Mesenchymal stem cell (in vitro differentiated cells and primary cell): ENCODE measurements around the gene PCLAF.
A peak's percentile ranks its signal among the peaks of the same experiment; 100 is the strongest.
"Not testable (repeated sequence)": the region's sequence is repeated elsewhere in the genome, so short reads cannot be mapped to it uniquely, and the experiment has no call there.

ENCODE experiments used
- DNase-seq: peaks from one replicate; pipeline ENCODE4 v3.0.0-alpha.2; 2013
- H2AFZ ChIP-seq: one replicate; pipeline ENCODE4 v1.6.1; 2013; ENCODE audit warnings: low read depth, mild to moderate bottlenecking, control low read depth, inconsistent platforms, low read length, moderate library complexity
- H2AK5ac ChIP-seq: 2 replicates; pipeline ENCODE4 v1.6.1; 2013; ENCODE audit warnings: low read length, moderate library complexity, mild to moderate bottlenecking, inconsistent platforms; ENCODE audit not compliant: severe bottlenecking
- H2BK120ac ChIP-seq: one replicate; pipeline ENCODE4 v1.6.1; 2013; ENCODE audit warnings: low read depth, mild to moderate bottlenecking, inconsistent platforms, low read length, moderate library complexity
- H2BK12ac ChIP-seq, 2 experiments: one replicate each; pipeline ENCODE4 v1.6.1; 2013; ENCODE audit warnings: inconsistent platforms in 2 of 2, low read length in 2 of 2, mild to moderate bottlenecking in 2 of 2, moderate library complexity in 2 of 2, control low read depth in 1 of 2
- H2BK15ac ChIP-seq: one replicate; pipeline ENCODE4 v1.6.1; 2013; ENCODE audit warnings: mild to moderate bottlenecking, low read depth, inconsistent platforms; ENCODE audit not compliant: poor library complexity, severe bottlenecking
- H2BK5ac ChIP-seq: 2 replicates; pipeline ENCODE4 v1.6.1; 2013; ENCODE audit warnings: low read depth, mild to moderate bottlenecking, low read length, control low read depth, inconsistent platforms; ENCODE audit not compliant: poor library complexity, severe bottlenecking
- H3K14ac ChIP-seq, 2 experiments: one replicate each; pipeline ENCODE4 v1.6.1; 2013; ENCODE audit warnings: inconsistent platforms in 2 of 2, low read length in 2 of 2, control low read depth in 1 of 2, mild to moderate bottlenecking in 1 of 2, moderate library complexity in 1 of 2
- H3K18ac ChIP-seq, 2 experiments: one replicate each; pipeline ENCODE4 v1.6.1; 2013; ENCODE audit warnings: inconsistent platforms in 2 of 2, low read length in 2 of 2, control low read depth in 1 of 2, low read depth in 1 of 2, mild to moderate bottlenecking in 1 of 2
- H3K23ac ChIP-seq, 2 experiments: one replicate each; pipeline ENCODE4 v1.6.1; 2013; ENCODE audit warnings: inconsistent platforms in 2 of 2, low read length in 2 of 2, mild to moderate bottlenecking in 2 of 2, moderate library complexity in 2 of 2, control low read depth in 1 of 2
- H3K27ac ChIP-seq: 2 replicates; pipeline ENCODE4 v1.5.1; 2013; ENCODE audit warnings: mild to moderate bottlenecking, moderate library complexity, low read length, control low read depth, inconsistent platforms; ENCODE audit not compliant: poor library complexity, severe bottlenecking
- H3K27me3 ChIP-seq, 2 experiments: 2 replicates each; pipeline versions ENCODE4 v1.6.1 to v1.7.0; 2013; ENCODE audit warnings: low read length in 2 of 2, mild to moderate bottlenecking in 2 of 2, moderate library complexity in 2 of 2, control low read depth in 1 of 2, inconsistent platforms in 1 of 2; ENCODE audit not compliant: control insufficient read depth in 1 of 2, insufficient read depth in 1 of 2
- H3K36me3 ChIP-seq, 2 experiments: 2 replicates each; pipeline versions ENCODE4 v1.6.1 to v1.7.0; 2013; ENCODE audit warnings: low read length in 2 of 2, control low read depth in 1 of 2, inconsistent platforms in 1 of 2, low read depth in 1 of 2, mild to moderate bottlenecking in 1 of 2; ENCODE audit not compliant: insufficient read depth in 2 of 2, control insufficient read depth in 1 of 2
- H3K4ac ChIP-seq, 2 experiments: one replicate each; pipeline ENCODE4 v1.6.1; 2013; ENCODE audit warnings: inconsistent platforms in 2 of 2, low read length in 2 of 2, mild to moderate bottlenecking in 2 of 2, moderate library complexity in 2 of 2, control low read depth in 1 of 2, low read depth in 1 of 2
- H3K4me1 ChIP-seq: 2 replicates; pipeline ENCODE4 v1.6.1; 2013; ENCODE audit warnings: low read depth, low read length, control low read depth; ENCODE audit not compliant: control insufficient read depth, insufficient read depth
- H3K4me2 ChIP-seq: 2 replicates; pipeline ENCODE4 v1.6.1; 2013; ENCODE audit warnings: low read length, mild to moderate bottlenecking, inconsistent platforms; ENCODE audit not compliant: poor library complexity, severe bottlenecking
- H3K4me3 ChIP-seq, 2 experiments: 2 replicates each; pipeline versions ENCODE4 v1.5.1 to v1.7.0; 2013; ENCODE audit warnings: low read length in 2 of 2, mild to moderate bottlenecking in 2 of 2, control low read depth in 1 of 2, low read depth in 1 of 2; ENCODE audit not compliant: insufficient read depth in 1 of 2
- H3K79me1 ChIP-seq: replicated peaks from 2 replicates; pipeline ENCODE4 v1.6.1; 2013; ENCODE audit warnings: mild to moderate bottlenecking, control low read depth, low read length, inconsistent platforms; ENCODE audit not compliant: poor library complexity, severe bottlenecking
- H3K9ac ChIP-seq: 2 replicates; pipeline ENCODE4 v1.7.0; 2013; ENCODE audit warnings: mild to moderate bottlenecking, low read length, moderate library complexity
- H3K9me3 ChIP-seq: 2 replicates; pipeline ENCODE4 v1.7.0; 2013; ENCODE audit warnings: mild to moderate bottlenecking, low read length; ENCODE audit not compliant: control insufficient read depth
- H4K8ac ChIP-seq: one replicate; pipeline ENCODE4 v1.6.1; 2013; ENCODE audit warnings: inconsistent platforms, mild to moderate bottlenecking, low read length, moderate library complexity
- H4K91ac ChIP-seq: one replicate; pipeline ENCODE4 v1.6.1; 2013; ENCODE audit warnings: mild to moderate bottlenecking, low read length, inconsistent platforms
- WGBS: methylation state at CpG from one replicate; pipeline ENCODE4 v1.1.7; 2013; ENCODE audit warnings: mixed read lengths; 5-methylcytosine and 5-hydroxymethylcytosine counted together

PCLAF gene

DNA sequence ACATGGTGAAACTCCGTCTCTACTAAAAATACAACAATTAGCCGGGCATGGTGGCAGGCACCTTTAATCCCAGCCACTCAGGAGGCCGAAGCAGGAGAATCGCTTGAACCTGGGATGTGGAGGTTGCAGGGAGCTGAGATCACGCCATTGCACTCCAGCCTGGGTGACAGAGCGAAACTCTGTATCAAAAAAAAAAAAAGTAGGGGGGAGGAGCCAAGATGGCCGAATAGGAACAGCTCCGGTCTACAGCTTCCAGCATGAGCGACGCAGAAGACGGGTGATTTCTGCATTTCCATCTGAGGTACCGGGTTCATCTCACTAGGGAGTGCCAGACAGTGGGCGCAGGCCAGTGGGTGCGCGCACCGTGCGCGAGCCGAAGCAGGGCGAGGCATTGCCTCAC is 54.8 kb downstream of the PCLAF start:
- not testable (repeated sequence) for H3K9me3 ChIP-seq, H2AK5ac ChIP-seq, H4K8ac ChIP-seq, H2BK12ac ChIP-seq, H2BK120ac ChIP-seq, H3K27me3 ChIP-seq, H3K27ac ChIP-seq, H3K9ac ChIP-seq, H2BK15ac ChIP-seq, H3K4me2 ChIP-seq, H4K91ac ChIP-seq, H3K4ac ChIP-seq, DNase-seq, H3K36me3 ChIP-seq, H3K4me1 ChIP-seq, H3K18ac ChIP-seq, H2BK5ac ChIP-seq, H2AFZ ChIP-seq, H3K4me3 ChIP-seq, H3K14ac ChIP-seq, H3K23ac ChIP-seq
- WGBS, result 100% methylated on average over 6 of the region's 20 CpGs
- peaks cover 17% of the 10 kb centered on the region for H3K79me1 ChIP-seq

DNA sequence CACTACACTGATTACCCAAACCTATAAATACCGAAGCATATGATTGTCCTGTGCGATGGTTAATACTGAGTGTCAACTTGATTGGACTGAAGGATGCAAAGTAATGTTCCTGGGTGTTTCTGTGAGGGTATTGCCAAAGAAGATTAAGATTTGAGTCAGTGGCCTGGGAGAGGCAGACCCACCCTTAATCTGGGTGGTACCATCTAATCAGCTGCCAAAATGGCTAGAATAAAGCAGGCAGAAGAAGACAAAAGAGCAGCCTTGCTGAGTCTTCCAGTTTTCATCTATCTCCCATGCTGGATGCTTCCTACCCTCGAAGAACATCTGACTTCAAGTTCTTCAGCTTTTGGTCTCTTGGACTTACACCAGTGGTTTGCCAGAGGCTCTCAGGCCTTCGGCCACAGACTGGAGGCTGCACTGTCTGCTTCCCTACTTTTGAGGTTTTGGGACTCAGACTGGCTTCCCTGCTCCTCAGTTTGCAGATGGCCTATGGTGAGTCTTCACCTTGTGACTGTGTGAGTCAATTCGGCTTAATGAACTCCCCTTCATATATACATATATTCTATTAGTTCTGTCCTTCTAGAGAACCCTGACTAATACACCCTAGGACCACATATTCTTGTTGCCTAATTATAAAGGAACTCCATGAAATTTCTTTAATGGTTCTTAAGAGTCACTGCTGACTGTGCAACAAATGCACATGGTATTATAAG is 56.9 kb downstream of the PCLAF start:
- DNase-seq, result peak; percentile 18
- WGBS, result 97% methylated on average over 5 of the region's 5 CpGs

GRCh38 chr15:64315216-64315615 is 66.0 kb downstream of the PCLAF start:
- DNase-seq, result no peak
- 94% methylated on average over 4 of the region's 4 CpGs for WGBS
- no peak overlapping the region for H3K23ac ChIP-seq
- H4K8ac ChIP-seq, result no peak overlapping the region
- no peak overlapping the region for H3K4me2 ChIP-seq
- H3K9me3 ChIP-seq, result no peaks in the 10 kb centered on the region
- H4K91ac ChIP-seq, result no peak overlapping the region
- H2AK5ac ChIP-seq, result no peak overlapping the region
- no peak overlapping the region for H2BK15ac ChIP-seq
- H2BK5ac ChIP-seq, result no peak overlapping the region
- H3K18ac ChIP-seq, result no peak overlapping the region
- peaks cover 2% of the 10 kb centered on the region for H3K4me1 ChIP-seq
- no peak overlapping the region for H3K4me3 ChIP-seq
- peaks cover 10% of the 10 kb centered on the region for H3K79me1 ChIP-seq
- H3K14ac ChIP-seq, result no peak overlapping the region
- no peak overlapping the region for H2BK12ac ChIP-seq
- H2AFZ ChIP-seq, result no peak overlapping the region
- H3K4ac ChIP-seq, result no peak overlapping the region
- no peak overlapping the region for H3K27ac ChIP-seq
- H3K27me3 ChIP-seq, result no peaks in the 10 kb centered on the region
- no peak overlapping the region for H2BK120ac ChIP-seq
- H3K36me3 ChIP-seq, result no peaks in the 10 kb centered on the region
- H3K9ac ChIP-seq, result no peak overlapping the region

More for the DNA sequence above, 56.9 kb downstream of the PCLAF start:
- H3K4ac ChIP-seq, result no peak overlapping the region
- H2BK5ac ChIP-seq, result no peak overlapping the region
- no peaks in the 10 kb centered on the region for H3K9me3 ChIP-seq
- H3K4me1 ChIP-seq, result no peaks in the 10 kb centered on the region
- H3K27ac ChIP-seq, result no peak overlapping the region
- no peak overlapping the region for H3K18ac ChIP-seq
- no peak overlapping the region for H2BK120ac ChIP-seq
- no peak overlapping the region for H4K8ac ChIP-seq
- peak overlapping the region; percentile 49 for H3K9ac ChIP-seq
- no peak overlapping the region for H3K4me3 ChIP-seq
- no peak overlapping the region for H2BK15ac ChIP-seq
- H3K36me3 ChIP-seq, result no peaks in the 10 kb centered on the region
- no peak overlapping the region for H3K4me2 ChIP-seq
- H3K14ac ChIP-seq, result no peak overlapping the region
- H2BK12ac ChIP-seq, result no peak overlapping the region
- H4K91ac ChIP-seq, result no peak overlapping the region
- no peaks in the 10 kb centered on the region for H3K27me3 ChIP-seq
- no peak overlapping the region for H2AK5ac ChIP-seq
- H3K23ac ChIP-seq, result no peak overlapping the region
- H2AFZ ChIP-seq, result no peak overlapping the region
- H3K79me1 ChIP-seq, result peaks cover 25% of the 10 kb centered on the region

- H2AFZ ChIP-seq, result no peak overlapping the region
- H3K36me3 ChIP-seq, result no peaks in the 10 kb centered on the region
- no peak overlapping the region for H3K4ac ChIP-seq
- no peak overlapping the region for H2BK12ac ChIP-seq
- no peak for DNase-seq
- H3K27me3 ChIP-seq, result no peaks in the 10 kb centered on the region
- H4K8ac ChIP-seq, result no peak overlapping the region
- H3K4me3 ChIP-seq, result no peak overlapping the region
- H3K27ac ChIP-seq, result no peak overlapping the region
- no peak overlapping the region for H3K4me2 ChIP-seq
- H2AK5ac ChIP-seq, result no peak overlapping the region
- peaks cover 2% of the 10 kb centered on the region for H3K4me1 ChIP-seq
- H2BK5ac ChIP-seq, result no peak overlapping the region
- H2BK120ac ChIP-seq, result no peak overlapping the region
- H2BK15ac ChIP-seq, result no peak overlapping the region
- no peak overlapping the region for H3K9ac ChIP-seq
- no peak overlapping the region for H3K23ac ChIP-seq
- H3K9me3 ChIP-seq, result no peaks in the 10 kb centered on the region
- H3K14ac ChIP-seq, result no peak overlapping the region
- no peak overlapping the region for H4K91ac ChIP-seq
- no peak overlapping the region for H3K18ac ChIP-seq
- peaks cover 7% of the 10 kb centered on the region for H3K79me1 ChIP-seq
- WGBS, result no CpG with 5 or more reads among the region's 3 CpGs
Observed at GRCh38 chr15:64314456-64314855, 66.8 kb downstream of the PCLAF start.
